GM12865 (cell line): ENCODE measurements around the gene ASF1B.
A peak's percentile ranks its signal among the peaks of the same experiment; 100 is the strongest.

Experiments
- DNase-seq: peaks from one replicate; pipeline ENCODE4 v3.0.0; 2010; ENCODE audit warnings: low read depth
- H3K4me3 ChIP-seq: 2 replicates; pipeline ENCODE4 v1.5.1; 2011; ENCODE audit warnings: mild to moderate bottlenecking, low read depth, low read length, control low read depth
- TF ChIP-seq, protein P1 (sequence below): IDR thresholded peaks from 2 replicates; pipeline ENCODE4 v1.5.1; 2011; ENCODE audit warnings: low read length, control low read depth, low read depth, inconsistent platforms; ENCODE audit not compliant: insufficient read depth; ENCODE audit errors: missing control alignments

The ASF1B gene

DNA sequence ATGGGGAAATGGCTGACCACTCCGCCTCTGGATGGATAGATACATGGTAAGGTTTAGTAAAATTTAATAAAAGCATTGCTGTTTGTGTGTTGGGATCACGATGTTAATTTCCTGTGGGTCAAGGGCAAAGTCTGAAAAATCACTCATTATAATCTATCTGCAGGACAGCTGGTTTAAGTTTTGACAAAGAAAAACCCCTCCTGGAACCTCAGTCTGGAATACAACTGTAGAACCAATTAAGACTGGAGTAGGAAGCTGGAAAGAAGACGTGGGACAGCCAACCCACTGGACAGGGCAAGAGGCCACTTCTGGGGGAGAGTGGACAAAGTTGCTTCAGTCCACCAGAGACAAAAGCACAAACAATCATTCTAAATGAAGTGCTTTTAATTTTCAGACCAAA lies 17.2 kb downstream of the ASF1B start:
- TF ChIP-seq, protein P1, sequence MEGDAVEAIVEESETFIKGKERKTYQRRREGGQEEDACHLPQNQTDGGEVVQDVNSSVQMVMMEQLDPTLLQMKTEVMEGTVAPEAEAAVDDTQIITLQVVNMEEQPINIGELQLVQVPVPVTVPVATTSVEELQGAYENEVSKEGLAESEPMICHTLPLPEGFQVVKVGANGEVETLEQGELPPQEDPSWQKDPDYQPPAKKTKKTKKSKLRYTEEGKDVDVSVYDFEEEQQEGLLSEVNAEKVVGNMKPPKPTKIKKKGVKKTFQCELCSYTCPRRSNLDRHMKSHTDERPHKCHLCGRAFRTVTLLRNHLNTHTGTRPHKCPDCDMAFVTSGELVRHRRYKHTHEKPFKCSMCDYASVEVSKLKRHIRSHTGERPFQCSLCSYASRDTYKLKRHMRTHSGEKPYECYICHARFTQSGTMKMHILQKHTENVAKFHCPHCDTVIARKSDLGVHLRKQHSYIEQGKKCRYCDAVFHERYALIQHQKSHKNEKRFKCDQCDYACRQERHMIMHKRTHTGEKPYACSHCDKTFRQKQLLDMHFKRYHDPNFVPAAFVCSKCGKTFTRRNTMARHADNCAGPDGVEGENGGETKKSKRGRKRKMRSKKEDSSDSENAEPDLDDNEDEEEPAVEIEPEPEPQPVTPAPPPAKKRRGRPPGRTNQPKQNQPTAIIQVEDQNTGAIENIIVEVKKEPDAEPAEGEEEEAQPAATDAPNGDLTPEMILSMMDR, result no peak
- no peak for DNase-seq
- H3K4me3 ChIP-seq, result no peak overlapping the region

- peak; percentile 32 for DNase-seq
- H3K4me3 ChIP-seq, result peak overlapping the region; percentile 44
- TF ChIP-seq, protein P1, result no peak
Measured at GRCh38 chr19:14118165-14119051, 18.0 kb downstream of the ASF1B start.

DNA sequence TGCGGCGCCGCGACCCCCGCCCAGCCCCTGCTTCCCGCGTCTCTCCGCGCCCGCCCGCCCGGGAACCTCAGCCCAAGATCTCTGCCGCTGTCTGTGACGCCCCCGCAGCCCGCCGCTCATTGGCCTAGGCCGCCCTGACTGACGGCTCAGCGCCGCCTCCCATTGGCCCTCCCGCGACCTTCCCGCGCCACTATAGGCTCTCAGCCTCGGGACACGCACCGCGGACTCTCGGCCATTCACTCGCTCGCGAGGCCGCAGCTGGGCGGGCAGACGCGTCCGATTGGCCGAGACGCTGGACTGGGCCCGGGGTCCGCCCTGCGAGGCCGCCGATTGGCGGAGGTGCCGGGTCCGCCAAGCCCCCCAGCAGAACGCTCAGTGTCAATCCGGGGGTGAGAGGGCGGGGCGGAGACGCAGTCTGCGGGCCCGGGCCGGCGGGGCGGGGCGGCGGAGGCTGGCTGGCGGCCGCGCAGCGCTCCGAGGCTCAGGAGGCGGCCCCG lies 18.7 kb downstream of the ASF1B start, which contains the start of gene PRKACA:
PRKACA (minus strand) TSS at position 95 of the 497 bp plus-strand sequence. CDS start 215 bp downstream, outside the sequence.
- TF ChIP-seq, protein P1, result no peak
- peak; percentile 99 for DNase-seq
- H3K4me3 ChIP-seq, result peak within 1 kb of the TSS; percentile 69

- H3K4me3 ChIP-seq, result peak overlapping the region; percentile 69
- no peak for DNase-seq
- TF ChIP-seq, protein P1, result no peak
Measured at GRCh38 chr19:14116918-14117578, 19.3 kb downstream of the ASF1B start.

- H3K4me3 ChIP-seq, result peak overlapping the region; percentile 69
- TF ChIP-seq, protein P1, result no peak
- no peak for DNase-seq
Measured at GRCh38 chr19:14116525-14116917, 19.9 kb downstream of the ASF1B start.

GRCh38 chr19:14115756-14116155 lies 20.6 kb downstream of the ASF1B start:
- TF ChIP-seq, protein P1, result no peak
- no peak overlapping the region for H3K4me3 ChIP-seq

More at GRCh38 chr19:14115756-14116155, 20.6 kb downstream of the ASF1B start:
- no peak for DNase-seq
